GM21717 (cell line): ENCODE results near the gene HPGD.

ENCODE experiments used
- ATAC-seq: cut with Tn5 transposase; IDR thresholded peaks from one replicate; pipeline ENCODE4 v1.9.1; 2021; ENCODE audit warnings: mild to moderate bottlenecking, moderate library complexity; ENCODE audit not compliant: unreplicated experiment

Gene HPGD

DNA sequence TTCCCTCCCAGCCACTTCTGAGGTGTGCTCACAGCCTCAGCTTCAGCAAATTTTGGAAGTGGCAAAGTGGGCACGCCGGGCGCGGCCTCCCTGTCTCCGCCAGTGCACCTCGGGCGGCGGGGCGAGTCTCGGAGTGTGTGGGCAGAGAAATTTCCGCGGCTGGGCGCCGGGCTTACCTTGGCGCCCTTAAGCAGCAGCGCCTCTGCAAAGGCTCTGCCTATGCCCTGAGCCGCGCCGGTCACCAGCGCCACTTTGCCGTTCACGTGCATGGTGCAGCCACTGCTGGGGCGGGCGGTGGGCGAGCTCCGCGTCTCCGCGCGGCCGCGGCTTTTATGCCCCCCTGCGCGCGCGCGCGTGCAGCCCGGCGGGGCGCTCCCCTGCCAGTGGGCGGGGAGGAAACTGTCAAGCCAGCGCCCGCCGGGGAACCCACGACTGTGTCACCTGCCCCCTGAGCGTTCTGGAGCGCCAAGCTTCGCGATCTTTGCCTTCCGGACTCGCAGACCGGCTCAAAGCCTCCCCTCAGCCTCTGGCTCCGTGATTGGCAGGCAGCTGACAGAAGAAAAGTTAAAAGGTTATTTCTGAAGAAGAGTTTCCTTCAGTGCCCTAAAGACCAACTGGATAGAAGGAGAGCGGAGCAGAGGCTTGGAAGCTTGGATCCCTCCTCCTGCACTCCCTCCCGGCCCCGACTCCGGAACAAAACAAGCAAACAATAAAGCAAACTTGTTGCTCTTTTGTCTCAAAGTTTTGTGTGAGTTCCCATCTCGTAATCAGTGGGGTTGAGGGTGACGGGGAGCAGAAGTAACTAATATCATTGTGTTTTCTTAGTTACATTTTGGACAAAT lies at the start of gene HPGD:
Gene HPGD, minus strand, starts transcription at position 306 of the 842 bp plus-strand sequence. Its CDS starts 37 bp downstream, at position 269.
- peak; percentile 80 for ATAC-seq

DNA sequence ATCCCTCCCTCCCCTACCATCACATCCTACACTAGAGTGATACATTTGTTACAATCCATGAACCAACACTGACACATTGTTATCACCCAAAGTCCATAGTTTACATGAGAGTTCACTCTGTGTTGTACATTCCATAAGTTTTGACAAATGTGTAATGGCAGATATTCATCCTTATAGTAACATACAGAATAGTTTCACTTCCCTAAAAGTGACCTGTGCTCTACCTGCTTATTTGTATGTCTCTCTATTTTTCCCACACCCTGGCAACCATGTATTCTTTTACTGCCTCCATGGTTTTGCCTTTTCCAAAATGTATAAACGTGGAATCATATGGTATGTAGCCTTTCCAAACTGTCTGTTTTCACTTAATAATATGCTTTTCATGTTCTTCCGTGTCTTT lies 42.2 kb upstream of the HPGD start:
- ATAC-seq: no peak

DNA sequence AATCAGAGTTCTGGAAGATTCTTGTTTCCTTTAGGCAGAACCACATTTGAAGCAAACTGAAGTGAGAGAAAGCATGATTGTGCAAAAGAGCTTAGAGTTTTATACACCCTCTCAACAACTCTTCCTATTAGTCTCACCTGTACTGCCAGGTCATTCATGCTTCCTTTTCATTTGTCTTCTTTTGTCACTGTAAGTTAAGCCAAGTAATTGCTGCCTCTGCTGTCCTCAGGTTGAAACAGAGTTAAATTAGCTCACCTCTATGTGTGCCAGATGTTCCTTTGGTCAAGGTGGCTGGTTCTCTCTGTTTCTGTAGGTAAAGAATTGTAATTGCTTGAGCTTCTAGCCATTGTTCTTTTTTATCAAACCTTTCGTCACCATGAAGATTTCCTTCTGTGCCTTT lies 41.1 kb upstream of the HPGD start:
- ATAC-seq: no peak

DNA sequence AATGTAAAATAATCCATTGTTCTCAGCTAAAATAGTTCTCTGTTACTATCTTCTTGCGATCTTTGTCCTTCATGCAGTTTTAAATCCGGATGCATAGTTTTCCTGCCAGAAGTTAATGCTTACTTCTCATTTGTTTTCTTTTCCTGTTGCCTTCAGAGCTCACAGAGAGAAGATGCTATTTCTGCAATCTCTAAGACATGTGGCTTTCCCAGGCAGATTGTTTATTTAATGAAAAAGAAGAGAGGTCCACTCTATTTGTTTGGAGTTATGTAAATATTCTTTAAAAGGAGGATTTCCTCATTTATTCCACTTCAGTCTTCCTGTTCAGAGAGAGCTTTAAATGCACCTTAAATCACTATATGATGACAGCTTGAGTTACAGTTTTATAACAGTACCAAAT lies 39.3 kb upstream of the HPGD start:
- ATAC-seq: no peak

DNA sequence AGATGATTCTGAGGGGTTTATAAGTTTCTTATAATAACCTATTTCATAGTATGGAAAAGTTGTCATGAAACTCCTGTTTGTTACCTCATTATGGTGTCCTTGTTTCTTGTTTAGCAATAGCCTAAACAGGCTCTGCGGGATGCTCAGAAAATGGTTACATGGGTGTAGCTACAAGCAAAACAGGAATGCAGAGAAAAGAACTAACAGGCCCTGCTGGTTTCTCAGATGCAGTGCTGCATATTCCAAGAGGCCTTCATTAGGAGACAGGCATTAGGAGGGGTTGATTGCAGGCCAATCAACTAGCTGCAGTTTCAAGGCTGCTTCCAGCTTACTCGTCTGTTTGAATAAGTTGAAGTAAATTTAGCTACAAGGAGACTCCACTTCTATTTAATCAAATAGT lies 37.6 kb upstream of the HPGD start:
- ATAC-seq: no peak

DNA sequence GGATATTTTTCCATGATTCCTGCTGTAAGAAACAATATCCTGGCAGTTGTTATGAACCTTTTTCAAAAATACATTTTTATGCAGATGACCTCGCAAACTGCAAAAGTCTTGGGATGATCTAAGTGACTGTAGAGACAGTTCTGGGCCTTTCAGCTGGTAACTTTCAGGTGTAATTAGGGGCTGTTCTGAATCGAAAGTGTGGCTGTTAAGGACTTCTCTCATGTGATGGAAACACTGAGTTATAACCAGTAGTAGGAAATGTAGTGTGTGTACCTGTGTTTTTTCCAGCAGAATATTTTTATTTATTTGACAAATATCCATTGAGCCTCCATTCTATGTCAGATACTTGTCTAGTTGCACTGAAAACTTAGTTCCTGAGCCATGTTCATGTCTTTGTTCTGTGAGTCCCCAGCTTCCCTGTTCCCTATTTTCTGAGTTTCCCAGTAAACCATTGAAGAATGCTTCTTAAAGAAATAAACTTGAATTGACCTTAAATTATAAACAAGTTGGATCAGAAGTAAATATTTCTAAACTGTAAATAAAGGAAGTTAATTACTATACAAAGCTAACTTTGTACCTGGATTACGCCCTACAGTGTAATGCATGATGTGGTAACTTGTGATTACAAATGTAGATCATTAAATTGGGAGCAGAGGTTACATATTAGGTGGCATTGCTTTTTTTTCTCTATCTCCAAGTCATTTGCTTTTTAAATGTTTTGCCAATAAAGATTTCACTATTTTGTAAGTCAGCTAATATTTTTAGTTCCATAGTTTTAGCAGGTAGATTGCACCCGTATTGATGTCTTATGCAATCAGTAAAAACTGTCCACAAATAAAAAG lies 33.7 kb upstream of the HPGD start:
- no peak for ATAC-seq

DNA sequence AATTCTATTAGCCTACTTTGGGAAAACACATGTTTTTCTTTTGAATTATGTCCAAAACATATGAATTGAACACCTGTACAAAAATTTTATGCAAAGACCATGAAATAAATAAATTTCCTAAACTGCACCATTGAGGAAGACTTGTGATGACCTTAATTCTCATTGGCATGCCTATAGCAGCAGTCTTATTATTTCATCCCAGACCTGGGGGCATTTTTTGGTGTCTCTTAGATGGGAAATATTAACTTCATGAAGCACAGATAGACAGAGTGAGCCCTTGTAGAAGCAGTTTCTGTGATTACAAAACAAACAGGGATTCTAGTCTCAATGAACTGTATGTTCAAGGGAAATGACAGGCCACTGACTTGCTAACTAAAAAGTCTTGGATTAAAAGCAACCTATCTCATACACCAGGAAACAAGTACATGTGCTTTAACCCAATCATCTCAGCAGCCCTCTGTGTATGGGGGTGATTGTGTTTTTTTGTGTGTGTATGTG lies 32.0 kb upstream of the HPGD start:
- no peak for ATAC-seq

DNA sequence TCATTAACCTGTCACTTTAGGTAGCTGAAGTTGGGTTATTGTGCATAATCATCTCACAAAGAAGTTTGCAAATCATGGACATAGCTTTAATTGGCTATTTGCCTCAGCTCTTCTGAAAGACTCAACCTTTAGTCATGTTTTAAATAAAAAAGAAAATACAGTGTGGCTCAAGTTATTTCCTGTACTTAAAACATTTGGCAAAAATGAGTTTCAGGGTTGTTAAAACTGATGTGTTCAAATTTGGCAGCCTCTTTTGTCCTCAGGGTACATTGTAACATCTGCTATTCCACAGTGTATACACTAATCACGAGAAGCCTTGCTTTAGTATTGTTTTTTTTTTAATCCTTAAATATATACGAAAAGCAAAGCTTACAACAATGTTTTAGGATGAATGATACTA lies 31.5 kb upstream of the HPGD start:
- ATAC-seq: no peak

DNA sequence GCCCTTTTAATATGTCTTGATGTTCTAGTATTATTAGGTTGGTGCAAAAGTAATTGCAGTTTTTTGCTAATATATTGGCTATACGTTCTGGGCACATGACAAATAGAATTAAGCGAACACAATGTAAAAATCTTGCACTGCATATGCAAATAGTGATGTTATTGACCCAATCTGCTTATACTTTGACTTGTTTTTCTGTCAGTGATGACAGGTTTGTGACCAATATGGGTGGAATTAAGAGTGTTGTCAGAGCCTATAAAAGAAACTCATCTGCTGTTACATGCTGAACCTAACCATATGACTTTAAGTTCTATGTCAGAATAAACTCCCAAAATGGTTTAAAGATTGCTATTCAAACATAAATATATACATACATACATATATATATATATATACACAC lies 30.7 kb upstream of the HPGD start:
- ATAC-seq: no peak

DNA sequence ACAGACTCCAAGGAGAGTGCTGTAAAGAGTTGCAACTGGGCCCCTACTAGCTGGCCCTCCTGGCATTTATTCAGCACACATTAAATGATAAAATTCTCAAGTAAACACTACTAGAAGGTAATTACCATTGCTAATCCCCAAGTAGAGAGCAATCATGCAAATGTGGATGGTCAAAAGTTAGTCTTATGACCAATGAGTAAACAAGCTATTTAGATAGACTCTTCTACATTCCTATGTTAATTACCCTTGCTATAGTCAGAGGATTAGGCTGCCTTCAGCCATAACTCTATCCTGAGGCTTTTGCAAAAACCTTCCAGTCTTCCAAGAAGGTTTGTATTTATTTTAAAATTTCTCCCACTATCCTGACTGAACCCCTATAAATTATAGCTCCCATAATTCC lies 28.3 kb upstream of the HPGD start:
- no peak for ATAC-seq

DNA sequence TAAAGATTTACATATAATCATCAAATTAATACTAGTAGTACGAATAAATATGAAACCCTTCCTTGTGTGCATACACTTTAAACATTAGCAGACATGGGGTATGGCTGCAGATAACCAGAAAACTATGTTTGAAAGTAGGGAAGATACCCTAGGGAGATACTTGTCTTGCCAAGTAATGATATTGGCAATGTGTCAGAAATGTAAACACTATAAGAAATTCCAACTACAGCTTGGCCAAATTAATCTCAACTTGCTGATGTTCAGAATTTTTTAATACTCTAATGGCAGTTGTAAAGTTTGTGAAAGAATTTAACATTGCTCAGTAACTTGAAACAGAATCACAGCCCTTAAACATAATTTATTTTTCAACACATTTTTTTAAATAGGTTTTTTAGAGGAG lies 27.4 kb upstream of the HPGD start:
- no peak for ATAC-seq

DNA sequence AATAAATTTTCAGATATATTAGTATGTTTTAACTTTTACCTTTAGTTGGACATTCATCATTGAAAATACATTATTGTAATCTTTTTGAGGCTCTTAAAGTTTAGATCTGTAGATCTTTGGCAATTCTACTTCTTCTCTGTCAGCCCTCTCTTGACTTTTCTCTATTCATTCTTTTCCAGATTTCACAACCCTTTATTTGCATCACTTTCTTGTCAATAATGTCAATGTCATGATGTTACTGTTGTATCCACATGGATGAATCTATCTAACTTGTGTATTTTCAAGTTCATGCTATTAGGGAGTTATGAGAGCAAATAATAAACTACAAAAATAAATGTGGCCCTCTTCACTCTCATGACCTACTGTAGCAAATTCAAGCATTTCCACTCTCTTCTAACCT lies 23.0 kb upstream of the HPGD start:
- no peak for ATAC-seq

DNA sequence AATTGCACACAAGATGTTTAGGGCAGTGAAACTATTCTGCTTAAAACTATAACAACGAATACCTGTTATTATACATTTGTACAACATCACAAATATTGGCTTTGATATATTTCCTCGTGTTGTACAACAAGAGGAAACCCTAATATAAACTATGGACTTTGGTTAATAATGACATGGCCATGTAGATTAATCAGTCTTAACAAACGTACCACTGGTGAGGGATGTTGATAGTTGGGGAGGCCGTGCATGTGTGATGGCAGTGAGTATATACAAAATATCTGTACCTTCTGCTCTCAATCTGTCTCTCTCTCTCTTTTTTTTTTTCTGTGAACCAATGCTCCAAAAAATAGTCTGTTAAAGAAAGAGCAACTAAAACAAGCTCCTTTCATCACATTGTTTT lies 22.2 kb upstream of the HPGD start:
- ATAC-seq: no peak

DNA sequence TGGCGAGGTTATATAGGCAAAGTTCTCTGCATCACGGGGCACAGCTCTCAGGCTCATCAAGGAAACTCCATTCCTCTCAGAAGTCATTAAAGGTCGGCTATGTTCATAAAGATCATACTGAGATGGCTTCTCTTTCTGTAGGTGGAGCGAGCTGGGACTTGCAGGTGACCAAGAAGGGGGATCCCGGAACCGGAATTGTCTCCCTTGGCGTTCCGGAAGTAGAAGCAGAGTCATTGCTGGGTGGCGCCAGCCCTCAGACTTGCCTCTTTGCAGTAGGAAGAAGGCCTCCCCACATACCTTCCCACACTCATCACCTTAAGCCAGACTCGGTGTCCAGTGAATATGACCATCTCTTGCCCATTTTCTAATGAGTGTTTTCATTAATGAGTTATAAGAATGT lies 17.9 kb upstream of the HPGD start:
- ATAC-seq: no peak

DNA sequence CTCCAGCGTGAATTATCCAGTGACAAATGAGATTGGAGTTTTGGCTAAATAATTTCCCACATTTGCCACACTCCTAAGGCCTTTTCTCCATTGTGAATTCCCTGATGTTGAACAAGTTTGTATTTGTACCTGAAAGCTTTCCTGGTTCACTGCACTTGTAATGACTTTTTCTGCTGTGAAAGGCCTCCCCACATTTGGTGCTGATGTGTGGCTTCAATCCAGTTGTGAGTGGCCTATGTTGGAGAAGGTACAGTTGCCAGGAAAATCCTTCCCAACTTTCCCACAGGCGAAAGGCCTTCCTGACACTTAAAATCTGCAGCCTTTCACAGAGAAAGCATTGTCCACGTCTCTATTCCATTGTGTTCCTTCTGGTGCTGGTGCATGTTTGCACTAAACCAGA lies 17.3 kb upstream of the HPGD start:
- no peak for ATAC-seq

DNA sequence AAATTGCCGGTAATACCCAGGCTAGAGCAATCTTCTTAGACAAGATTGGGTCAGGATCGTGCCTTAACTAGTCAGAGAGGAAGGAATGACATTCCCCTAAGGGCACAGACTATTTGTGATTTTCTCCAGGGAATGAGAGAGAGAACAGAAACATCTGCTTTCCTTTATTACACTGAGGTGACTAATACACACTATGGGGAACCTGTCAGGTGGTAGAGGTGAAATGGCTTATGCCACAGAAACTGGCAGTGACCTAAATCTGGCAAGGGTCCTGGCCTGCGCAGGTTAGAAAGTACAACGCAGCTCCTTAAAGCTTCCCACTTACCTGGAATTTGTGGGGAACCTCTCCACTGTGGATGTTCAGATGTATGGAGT lies 16.6 kb upstream of the HPGD start:
- ATAC-seq: no peak

DNA sequence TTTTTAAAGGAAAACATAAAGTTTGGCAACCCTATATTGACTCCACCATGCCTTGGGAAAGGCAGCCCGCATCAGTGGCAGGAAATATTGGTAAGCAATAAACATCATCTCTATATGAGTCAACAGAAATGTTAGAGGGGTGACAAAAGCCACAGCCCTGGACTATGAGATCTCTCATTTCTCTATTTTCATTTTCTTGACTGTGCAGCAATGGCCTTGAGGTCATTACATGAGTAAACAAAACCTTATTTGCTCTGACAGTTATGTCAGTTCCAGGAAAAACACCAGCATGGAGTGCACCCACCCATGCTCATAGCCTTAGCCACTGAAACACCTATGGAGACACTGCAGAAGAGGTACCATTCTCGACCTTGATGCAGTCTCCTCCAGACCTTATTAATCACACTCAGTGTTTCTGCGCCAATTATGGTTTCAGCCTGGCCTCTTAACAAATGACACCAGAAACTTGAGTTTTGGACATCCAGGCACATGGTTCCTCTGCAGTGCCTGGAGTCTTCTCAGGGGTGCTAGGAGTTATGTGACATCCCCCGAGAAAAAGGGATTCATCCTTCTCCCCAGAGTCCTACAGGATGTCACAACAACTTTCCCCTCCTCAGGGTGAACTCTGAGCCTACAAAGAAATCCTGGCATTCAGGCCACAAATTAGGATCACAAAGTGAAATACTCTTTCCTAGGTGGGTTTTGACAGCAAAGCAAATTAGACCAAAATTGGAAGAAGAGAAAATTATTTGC lies 16.0 kb upstream of the HPGD start:
- ATAC-seq: peak; percentile 99

DNA sequence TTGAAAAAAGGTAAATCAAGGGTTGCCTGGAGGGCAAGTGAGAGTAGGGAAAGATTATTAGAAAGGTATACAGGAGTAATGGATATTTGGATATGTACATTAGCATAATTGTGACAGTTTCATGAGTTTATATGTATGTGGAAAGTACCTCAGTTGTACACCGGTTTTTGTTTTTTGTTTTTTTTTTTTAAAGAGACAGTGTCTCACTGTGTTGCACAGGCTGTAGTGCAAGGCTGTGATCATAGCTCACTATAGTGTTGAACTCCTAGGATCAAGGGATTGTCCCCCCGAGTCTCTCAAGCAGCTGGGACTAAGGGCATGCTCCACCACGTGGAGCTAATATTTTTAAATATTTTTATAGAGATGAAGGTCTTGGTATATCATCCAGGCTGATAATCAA lies 15.3 kb upstream of the HPGD start:
- peak; percentile 31 for ATAC-seq

DNA sequence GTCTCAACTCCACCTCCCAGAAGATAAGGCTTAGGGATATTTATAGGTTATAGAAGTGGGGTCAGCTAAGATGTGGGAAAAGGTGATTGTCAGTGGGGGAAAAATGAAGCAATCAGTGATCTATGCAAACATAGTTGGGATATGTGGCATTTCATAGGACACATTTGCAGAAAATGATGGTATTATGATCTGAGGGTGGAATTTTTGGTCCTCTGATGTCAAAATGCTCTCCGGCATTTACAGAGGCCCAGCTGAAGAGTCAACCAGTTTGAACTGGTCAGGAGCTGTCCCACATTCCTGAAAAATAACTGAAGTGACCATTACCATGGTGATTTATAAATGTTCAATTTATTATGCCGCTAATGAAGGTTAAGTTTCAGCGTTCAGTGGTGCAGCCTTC lies 12.2 kb upstream of the HPGD start:
- ATAC-seq: no peak

DNA sequence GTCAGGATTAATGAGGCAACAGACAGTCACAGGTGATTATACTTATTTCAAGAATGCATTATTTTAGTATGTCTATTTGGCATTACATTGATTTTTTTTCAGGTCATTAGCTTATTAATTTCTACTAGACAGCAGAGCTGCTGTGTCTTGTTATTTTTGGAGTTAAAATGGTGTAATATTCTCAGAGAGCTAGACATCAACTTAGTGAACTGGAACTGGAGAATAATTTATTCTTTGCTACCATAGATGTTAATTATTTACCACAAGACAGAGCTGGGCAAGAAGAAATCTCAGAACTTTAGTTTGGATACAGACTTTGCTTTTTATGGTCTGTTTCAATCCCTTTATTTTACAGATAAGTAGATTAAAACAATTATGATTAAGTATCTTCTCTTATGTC lies 10.2 kb upstream of the HPGD start:
- ATAC-seq: no peak

DNA sequence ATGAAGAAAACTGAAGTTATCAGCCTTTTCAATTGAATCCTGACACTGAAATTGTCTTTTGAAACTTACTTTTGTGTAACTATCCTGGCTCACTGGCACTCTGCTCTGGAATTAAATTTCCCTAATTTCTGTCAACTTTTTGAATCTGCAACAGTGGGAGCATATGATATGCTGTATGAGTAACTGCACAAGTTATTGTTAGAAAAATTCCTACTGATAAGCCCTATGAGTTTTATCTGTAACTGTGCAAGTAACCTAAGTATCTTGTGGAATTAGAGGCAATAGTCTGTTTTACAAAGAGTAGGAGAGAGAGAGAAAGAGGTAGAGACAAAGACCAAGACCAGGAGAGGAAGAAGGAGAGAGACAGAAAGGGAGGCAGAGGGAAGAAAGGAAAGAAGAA lies 9.2 kb upstream of the HPGD start:
- ATAC-seq: no peak
